Measurements from ENCODE around the gene TGFA.

- TF ChIP-seq, protein P1, sequence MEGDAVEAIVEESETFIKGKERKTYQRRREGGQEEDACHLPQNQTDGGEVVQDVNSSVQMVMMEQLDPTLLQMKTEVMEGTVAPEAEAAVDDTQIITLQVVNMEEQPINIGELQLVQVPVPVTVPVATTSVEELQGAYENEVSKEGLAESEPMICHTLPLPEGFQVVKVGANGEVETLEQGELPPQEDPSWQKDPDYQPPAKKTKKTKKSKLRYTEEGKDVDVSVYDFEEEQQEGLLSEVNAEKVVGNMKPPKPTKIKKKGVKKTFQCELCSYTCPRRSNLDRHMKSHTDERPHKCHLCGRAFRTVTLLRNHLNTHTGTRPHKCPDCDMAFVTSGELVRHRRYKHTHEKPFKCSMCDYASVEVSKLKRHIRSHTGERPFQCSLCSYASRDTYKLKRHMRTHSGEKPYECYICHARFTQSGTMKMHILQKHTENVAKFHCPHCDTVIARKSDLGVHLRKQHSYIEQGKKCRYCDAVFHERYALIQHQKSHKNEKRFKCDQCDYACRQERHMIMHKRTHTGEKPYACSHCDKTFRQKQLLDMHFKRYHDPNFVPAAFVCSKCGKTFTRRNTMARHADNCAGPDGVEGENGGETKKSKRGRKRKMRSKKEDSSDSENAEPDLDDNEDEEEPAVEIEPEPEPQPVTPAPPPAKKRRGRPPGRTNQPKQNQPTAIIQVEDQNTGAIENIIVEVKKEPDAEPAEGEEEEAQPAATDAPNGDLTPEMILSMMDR (IDR thresholded peaks at IDR 0.05; ENCODE audit: low read depth, low read length): no peak
- TF ChIP-seq EZH2phosphoT487 (IDR thresholded peaks at IDR 0.05; ENCODE audit: low read depth): no peak
Measured at GRCh38 chr2:70546376-70546775, 7.2 kb downstream of the TGFA start.

Data from OCI-LY3 (cell line).